GM19351 (cell line): Measurements from ENCODE around the gene NOL9.

Experiments used
- ATAC-seq: cut with Tn5 transposase; IDR thresholded peaks from one replicate; pipeline ENCODE4 v1.9.1; 2021; ENCODE audit warnings: mild to moderate bottlenecking, moderate library complexity; ENCODE audit not compliant: unreplicated experiment

The NOL9 gene

GRCh38 chr1:6591222-6591621 is 36.9 kb upstream of the NOL9 start:
- no peak for ATAC-seq

DNA sequence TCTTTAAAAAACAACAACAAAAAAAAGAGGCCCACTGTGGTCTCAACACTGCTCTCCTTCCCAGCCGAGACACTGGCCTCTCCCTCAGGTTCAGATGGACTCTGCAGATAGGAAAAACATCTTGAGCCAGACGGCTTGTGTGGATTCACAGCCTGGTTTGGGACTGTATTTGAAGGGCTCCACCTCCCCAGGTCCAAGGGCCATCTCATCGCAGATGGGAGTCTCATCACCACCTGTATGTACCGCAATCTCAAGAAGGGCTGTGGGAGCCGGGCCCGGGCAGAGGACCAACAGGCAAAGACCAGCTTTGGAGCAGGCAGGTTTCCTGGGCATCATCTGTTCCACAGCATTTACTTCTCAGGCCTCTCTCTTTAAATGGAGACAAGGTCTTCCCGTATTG is 35.7 kb upstream of the NOL9 start:
- ATAC-seq = no peak

GRCh38 chr1:6588893-6589520 is 34.7 kb upstream of the NOL9 start:
- no peak for ATAC-seq

DNA sequence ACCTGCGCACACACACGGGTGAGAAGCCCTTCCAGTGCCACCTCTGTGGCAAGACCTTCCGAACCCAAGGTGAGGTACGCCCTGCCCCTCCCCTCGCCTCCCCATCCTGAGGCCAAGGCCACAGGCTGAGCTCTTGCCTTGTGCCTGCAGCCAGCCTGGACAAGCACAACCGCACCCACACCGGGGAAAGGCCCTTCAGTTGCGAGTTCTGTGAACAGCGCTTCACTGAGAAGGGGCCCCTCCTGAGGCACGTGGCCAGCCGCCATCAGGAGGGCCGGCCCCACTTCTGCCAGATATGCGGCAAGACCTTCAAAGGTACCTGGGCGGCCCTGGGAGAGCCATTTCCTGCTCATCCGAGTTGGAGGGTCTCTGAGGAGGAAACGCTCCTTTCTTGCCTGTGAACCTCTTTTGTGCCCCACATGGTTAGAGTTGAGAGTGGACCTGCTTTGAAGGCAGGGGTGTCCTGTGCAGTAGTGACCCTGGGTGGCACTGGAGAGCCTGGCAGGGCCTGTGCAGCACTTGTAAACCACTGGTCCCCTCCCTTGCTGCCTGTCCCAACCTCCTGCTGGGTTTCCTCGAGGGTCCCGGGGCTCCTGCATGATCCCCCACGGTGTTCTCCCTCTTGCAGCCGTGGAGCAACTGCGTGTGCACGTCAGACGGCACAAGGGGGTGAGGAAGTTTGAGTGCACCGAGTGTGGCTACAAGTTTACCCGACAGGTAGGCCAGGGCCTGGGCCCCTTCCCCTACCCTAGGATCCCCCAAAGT is 34.0 kb upstream of the NOL9 start:
- ATAC-seq = no peak

GRCh38 chr1:6587261-6588005 is 33.1 kb upstream of the NOL9 start:
- no peak for ATAC-seq

DNA sequence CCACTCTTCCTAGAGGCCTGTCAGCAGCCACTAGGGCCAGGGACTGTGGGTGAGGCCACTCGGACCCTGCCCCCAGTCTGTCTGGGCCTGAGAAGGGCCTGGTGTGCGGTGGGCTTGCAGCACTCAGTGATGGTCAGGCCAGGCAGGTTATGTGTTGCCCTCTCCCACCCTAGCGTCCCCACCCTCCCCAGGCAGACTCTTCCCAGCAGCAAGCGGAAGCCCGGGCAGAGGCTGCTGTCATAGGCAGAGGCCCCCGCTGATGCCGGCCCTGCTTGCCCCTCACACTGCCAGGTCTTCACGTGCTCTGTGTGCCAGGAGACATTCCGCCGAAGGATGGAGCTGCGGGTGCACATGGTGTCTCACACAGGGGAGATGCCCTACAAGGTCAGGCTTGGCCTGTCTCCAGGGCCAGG is 32.1 kb upstream of the NOL9 start:
- ATAC-seq = no peak

DNA sequence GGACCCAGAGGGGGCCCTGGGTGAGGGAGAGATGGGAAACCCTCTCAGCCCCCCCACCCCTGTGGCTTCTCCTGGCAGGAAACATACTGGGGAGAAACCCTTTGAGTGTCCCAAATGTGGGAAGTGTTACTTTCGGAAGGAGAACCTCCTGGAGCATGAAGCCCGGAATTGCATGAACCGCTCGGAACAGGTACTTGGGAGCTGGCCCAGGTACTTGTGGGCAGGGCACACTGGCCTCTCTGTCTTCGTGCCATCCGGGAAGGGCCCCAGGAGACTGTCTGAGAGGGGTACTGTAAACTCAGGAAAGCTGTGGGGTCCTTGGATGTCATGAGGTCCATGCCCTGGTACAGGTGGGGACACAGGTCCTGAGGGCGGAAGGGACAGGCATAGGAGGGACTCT is 31.5 kb upstream of the NOL9 start:
- ATAC-seq = no peak

GRCh38 chr1:6585081-6585722 is 30.9 kb upstream of the NOL9 start:
- ATAC-seq = no peak

DNA sequence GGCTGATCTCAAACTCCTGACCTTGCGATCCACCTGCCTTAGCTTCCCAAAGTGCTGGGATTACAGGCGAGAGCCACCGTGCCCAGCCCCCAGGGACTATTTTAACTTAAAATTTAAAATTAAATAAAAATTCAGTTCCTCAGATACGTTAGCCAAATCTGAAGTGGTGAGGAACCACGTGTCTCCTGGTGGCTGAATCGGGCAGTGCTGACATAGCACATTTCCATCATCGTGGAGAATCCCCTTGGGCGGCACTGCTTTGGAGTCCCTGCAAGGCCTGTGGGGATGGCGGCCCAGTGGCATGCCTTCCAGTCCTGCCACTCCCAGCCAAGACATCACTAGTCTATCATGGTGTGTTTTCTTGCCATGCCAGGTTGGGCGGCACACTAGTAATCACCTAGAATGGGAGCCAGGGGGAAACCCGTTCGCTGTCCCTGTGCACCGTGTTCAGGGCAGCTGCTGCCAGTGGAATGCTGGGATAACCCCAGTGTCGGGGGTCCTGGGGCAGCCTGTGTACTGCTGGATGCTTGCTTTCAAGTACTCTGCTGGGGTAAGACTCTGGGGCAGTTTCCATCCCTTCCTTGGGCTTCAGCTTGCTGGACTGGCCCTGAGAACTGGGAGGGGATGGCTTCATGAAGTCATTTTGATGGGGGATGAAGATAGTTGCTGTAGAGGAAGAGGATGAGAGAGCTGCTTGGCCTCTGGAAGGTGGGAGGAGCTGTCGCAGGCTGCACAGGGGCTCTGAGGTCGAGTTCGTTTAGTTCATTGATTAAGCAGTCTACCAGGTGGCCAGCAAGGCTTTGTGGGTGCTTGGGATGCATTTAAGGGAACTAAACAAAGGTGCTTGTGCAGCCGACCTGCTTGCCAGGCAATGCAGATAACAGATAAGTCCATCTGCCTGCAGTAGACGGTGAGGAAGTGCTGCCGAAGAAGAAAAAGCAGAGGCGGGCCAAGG is 30.1 kb upstream of the NOL9 start:
- no peak for ATAC-seq

DNA sequence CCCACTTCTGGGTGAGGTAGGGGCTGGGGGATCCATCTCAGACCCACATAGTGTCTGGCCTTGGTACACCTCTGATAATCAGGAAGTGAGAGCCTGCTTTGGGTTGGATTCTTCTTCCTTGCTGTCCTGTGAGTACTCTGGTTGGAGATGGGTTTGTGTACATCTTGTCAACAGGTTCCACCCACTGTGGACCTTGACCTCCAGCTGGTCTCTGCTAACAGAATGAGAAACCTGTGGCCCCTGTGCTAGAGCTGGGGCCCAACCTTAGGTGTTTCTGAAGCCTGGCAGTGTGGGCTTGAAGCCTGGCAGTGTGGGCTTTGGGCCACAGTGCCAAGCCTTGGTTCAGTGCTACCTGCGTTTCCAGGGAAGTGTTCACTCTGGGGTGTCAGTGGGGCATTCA is 28.1 kb upstream of the NOL9 start:
- no peak for ATAC-seq

GRCh38 chr1:6581561-6582305 is 27.4 kb upstream of the NOL9 start:
- ATAC-seq = no peak

DNA sequence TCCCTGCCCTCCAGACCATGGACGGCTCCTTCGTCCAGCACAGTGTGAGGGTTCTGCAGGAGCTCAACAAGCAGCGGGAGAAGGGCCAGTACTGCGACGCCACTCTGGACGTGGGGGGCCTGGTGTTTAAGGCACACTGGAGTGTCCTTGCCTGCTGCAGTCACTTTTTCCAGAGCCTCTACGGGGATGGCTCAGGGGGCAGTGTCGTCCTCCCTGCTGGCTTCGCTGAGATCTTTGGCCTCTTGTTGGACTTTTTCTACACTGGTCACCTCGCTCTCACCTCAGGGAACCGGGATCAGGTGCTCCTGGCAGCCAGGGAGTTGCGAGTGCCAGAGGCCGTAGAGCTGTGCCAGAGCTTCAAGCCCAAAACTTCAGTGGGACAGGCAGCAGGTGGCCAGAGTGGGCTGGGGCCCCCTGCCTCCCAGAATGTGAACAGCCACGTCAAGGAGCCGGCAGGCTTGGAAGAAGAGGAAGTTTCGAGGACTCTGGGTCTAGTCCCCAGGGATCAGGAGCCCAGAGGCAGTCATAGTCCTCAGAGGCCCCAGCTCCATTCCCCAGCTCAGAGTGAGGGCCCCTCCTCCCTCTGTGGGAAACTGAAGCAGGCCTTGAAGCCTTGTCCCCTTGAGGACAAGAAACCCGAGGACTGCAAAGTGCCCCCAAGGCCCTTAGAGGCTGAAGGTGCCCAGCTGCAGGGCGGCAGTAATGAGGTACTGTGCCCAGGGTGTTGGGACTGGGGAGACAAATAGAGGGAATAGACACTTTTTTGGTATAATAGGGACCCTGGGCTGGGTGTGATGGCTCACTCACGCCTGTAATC is 26.5 kb upstream of the NOL9 start:
- no peak for ATAC-seq

GRCh38 chr1:6580119-6580592 is 25.8 kb upstream of the NOL9 start:
- no peak for ATAC-seq

DNA sequence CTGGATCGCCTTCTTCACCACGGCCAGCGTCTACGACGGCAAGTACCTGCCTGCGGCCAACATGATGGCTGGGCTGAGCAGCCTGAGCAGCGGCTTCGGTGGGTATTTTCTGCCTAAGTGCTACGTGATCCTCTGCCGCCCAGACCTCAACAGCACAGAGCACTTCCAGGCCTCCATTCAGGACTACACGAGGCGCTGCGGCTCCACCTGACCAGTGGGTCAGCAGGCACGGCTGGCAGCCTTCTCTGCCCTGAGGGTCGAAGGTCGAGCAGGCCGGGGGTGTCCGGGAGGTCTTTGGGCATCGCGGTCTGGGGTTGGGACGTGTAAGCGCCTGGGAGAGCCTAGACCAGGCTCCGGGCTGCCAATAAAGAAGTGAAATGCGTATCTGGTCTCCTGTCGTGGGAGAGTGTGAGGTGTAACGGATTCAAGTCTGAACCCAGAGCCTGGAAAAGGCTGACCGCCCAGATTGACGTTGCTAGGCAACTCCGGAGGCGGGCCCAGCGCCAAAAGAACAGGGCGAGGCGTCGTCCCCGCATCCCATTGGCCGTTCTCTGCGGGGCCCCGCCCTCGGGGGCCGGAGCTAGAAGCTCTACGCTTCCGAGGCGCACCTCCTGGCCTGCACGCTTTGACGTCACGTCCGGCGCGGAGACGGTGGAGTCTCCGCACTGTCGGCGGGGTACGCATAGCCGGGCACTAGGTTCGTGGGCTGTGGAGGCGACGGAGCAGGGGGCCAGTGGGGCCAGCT is 25.2 kb upstream of the NOL9 start, which contains the start of gene ZBTB48:
Gene ZBTB48 (plus strand): TSS at position 621 of the 745 bp plus-strand sequence. CDS start 616 bp downstream, outside the sequence.
- ATAC-seq = peak; percentile 98

DNA sequence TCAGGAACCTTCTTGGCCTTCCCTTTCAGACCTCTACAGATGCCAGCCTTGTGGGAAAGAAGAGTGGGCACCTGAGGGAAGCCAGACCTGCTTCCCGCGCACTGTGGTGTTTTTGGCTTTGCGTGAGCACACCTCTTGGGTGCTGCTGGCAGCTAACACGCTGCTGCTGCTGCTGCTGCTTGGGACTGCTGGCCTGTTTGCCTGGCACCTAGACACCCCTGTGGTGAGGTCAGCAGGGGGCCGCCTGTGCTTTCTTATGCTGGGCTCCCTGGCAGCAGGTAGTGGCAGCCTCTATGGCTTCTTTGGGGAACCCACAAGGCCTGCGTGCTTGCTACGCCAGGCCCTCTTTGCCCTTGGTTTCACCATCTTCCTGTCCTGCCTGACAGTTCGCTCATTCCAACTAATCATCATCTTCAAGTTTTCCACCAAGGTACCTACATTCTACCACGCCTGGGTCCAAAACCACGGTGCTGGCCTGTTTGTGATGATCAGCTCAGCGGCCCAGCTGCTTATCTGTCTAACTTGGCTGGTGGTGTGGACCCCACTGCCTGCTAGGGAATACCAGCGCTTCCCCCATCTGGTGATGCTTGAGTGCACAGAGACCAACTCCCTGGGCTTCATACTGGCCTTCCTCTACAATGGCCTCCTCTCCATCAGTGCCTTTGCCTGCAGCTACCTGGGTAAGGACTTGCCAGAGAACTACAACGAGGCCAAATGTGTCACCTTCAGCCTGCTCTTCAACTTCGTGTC is 24.5 kb upstream of the NOL9 start:
- ATAC-seq = no peak

- ATAC-seq = no peak
Measured at GRCh38 chr1:6577831-6578525, 23.7 kb upstream of the NOL9 start.

DNA sequence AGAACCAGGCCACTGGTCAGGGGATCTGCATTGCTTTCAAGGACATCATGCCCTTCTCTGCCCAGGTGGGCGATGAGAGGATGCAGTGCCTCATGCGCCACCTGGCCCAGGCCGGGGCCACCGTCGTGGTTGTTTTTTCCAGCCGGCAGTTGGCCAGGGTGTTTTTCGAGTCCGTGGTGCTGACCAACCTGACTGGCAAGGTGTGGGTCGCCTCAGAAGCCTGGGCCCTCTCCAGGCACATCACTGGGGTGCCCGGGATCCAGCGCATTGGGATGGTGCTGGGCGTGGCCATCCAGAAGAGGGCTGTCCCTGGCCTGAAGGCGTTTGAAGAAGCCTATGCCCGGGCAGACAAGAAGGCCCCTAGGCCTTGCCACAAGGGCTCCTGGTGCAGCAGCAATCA is 20.5 kb upstream of the NOL9 start:
- no peak for ATAC-seq
